Adrenal gland (tissue), 12 donors: ENCODE data around the gene CLDN11. TPM values are rescaled to one million over a fixed set of nuclear protein-coding genes. Genes with fewer than 3 reads are reported as not detected.

Source experiments
- DNase-seq, 7 donors: peaks; one replicate each; pipeline ENCODE4 v3.0.0-alpha.2; 2019 to 2020
- H3K27ac ChIP-seq, 5 donors: fragments of 200-600 bp; sonication (generic) in 4 of 5; 1 replicate in 3 of 5; 2 replicates in 2 of 5; pipeline versions ENCODE4 v1.5.1 to v1.8.0; 2016 to 2020; ENCODE audit warnings: mild to moderate bottlenecking in 1 of 5
- H3K27me3 ChIP-seq: fragments of 200-600 bp; 2 replicates; pipeline ENCODE4 v1.8.0; 2021
- H3K36me3 ChIP-seq, 2 donors: fragments of 200-600 bp; replicated peaks in 1 of 2; 1 replicate in 1 of 2; 2 replicates in 1 of 2; pipeline versions ENCODE4 v1.5.1 to v1.8.0; 2018 to 2022
- H3K4me1 ChIP-seq, 2 donors: fragments of 200-600 bp; replicated peaks in 1 of 2; 1 replicate in 1 of 2; 2 replicates in 1 of 2; pipeline versions ENCODE4 v1.5.1 to v1.8.0; 2018 to 2021
- H3K4me3 ChIP-seq, 4 donors: fragments of 200-600 bp; sonication (generic) in 3 of 4; one replicate each; pipeline ENCODE4 v1.5.1; 2016 to 2018
- H3K9me3 ChIP-seq, 3 donors: fragments of 200-600 bp; sonication (generic) in 1 of 3; replicated peaks in 1 of 3; 1 replicate in 2 of 3; 2 replicates in 1 of 3; pipeline versions ENCODE4 v1.5.1 to v1.8.0; 2016 to 2021
- CTCF ChIP-seq, 6 experiments: fragments of 450-650 bp in 4 of 6; fragments of 200-600 bp in 2 of 6; sonication (generic) in 1 of 6; IDR thresholded peaks; 1 replicate in 5 of 6; 2 replicates in 1 of 6; pipeline versions ENCODE4 v1.5.1 to v1.8.0; 2016 to 2021; ENCODE audit warnings: antibody characterized with exemption in 6 of 6, mild to moderate bottlenecking in 2 of 6, moderate library complexity in 1 of 6
- POLR2A ChIP-seq, 2 donors: fragments of 450-650 bp; IDR thresholded peaks; one replicate each; pipeline ENCODE4 v1.6.1; 2017; ENCODE audit warnings: antibody characterized with exemption in 2 of 2, mild to moderate bottlenecking in 2 of 2, moderate library complexity in 1 of 2
- WGBS, 4 donors: extraction: QIAGEN DNeasy Blood & Tissue Kit in 2 of 4; methylation state at CpG; one replicate each; pipeline versions ENCODE4 v1.1.5 to v1.1.7; 2013 to 2017; 5-methylcytosine and 5-hydroxymethylcytosine counted together
- intact Hi-C, 2 donors: fragments of 100-400 bp; cut with DNase I; formaldehyde crosslinking; loops; one replicate each; pipeline versions ENCODE4 v1.14.1 to v1.15.0; 2022 to 2023
- polyA plus RNA-seq, 3 donors: library from polyadenylated mRNA; stranded (reverse); fragments of 200-250 nt in 2 of 3; fragments of 350-450 nt in 1 of 3; fragmentation: Illumina TruSeq in 1 of 3; extraction: RNeasy Lipid Tissue Mini Kit (QIAGEN cat#74804) in 1 of 3; gene quantifications; one replicate each; pipeline ENCODE4 v1.2.3, GENCODE V29; 2013 to 2014
- total RNA-seq, 9 donors: library from RNA; depleted of rRNA in 4 of 9; stranded (reverse); fragments of >200 nt in 4 of 9; fragments of 120-200 nt in 1 of 9; fragmentation: NEBNext Ultra II Directional in 1 of 9; extraction: Animal tissue kit (Norgen Biotek cat#: 25700) in 1 of 9; gene quantifications; one replicate each; pipeline versions ENCODE4 v1.1.0 to v1.2.4, GENCODE V29; 2013 to 2023
- donor health status: healthy with polysubstance abuse.
- donor health status: Bipolar disorder and iron deficiency.
- donor health status: DM: yes; HTN: yes; CAD: no.
- donor health status: DM: no; HTN: no; CAD: no.
- donor health status: DM: no; HTN: no; CAD: no.
- donor health status: DM: yes; HTN: yes; CAD: no.

CLDN11 gene
- total and polyA plus RNA-seq, 12 donors: 3.8 to 24.3 (median 7.3) TPM

GRCh38 chr3:170431054-170431453 lies 12.4 kb downstream of the CLDN11 start:
- WGBS, 4 donors: 95 to 98% (median 96%) methylated on average over 3 of the region's 3 CpGs
- Histone ChIP-seq H3K4me1 (no peaks in the 10 kb centered on the region), H3K4me3 (no peak overlapping the region), H3K27ac (no peak overlapping the region), H3K27me3 (no peaks in the 10 kb centered on the region), H3K36me3 (peaks cover 0 to 4% of the 10 kb centered on the region in 2 donors), H3K9me3 (no peaks in the 10 kb centered on the region)
- DNase-seq: no peak
- TF ChIP-seq CTCF (IDR thresholded peaks at IDR 0.05): no peak
- no peak for TF ChIP-seq POLR2A (IDR thresholded peaks at IDR 0.05)
- intact Hi-C loops: no loop called here

GRCh38 chr3:170432416-170432815 lies 13.7 kb downstream of the CLDN11 start:
- no peak for DNase-seq
- 89 to 96% (median 94%) methylated on average over 11 to 14 of the region's 14 CpGs for WGBS, 4 donors
- Histone ChIP-seq H3K9me3 (no peaks in the 10 kb centered on the region), H3K4me3 (no peak overlapping the region), H3K27me3 (no peaks in the 10 kb centered on the region), H3K4me1 (no peaks in the 10 kb centered on the region), H3K27ac (no peak overlapping the region), H3K36me3 (peaks cover 0 to 6% of the 10 kb centered on the region in 2 donors)
- TF ChIP-seq POLR2A (IDR thresholded peaks at IDR 0.05) (no peak), CTCF (IDR thresholded peaks at IDR 0.05) (no peak)
- intact Hi-C loops: no loop called here

- Histone ChIP-seq H3K27ac (no peak overlapping the region), H3K27me3 (no peaks in the 10 kb centered on the region), H3K4me1 (no peaks in the 10 kb centered on the region), H3K9me3 (no peaks in the 10 kb centered on the region), H3K4me3 (no peak overlapping the region), H3K36me3 (peaks cover 0 to 6% of the 10 kb centered on the region in 2 donors)
- intact Hi-C loops: no loop called here
- WGBS, 4 donors: 92 to 97% (median 94%) methylated on average over 2 of the region's 2 CpGs
- no peak for TF ChIP-seq POLR2A (IDR thresholded peaks at IDR 0.05)
- no peak for TF ChIP-seq CTCF (IDR thresholded peaks at IDR 0.05)
- DNase-seq: no peak
These were observed 18.0 kb downstream of the CLDN11 start for GRCh38 chr3:170436697-170437096.

- intact Hi-C loops: no loop called here
- no peak for DNase-seq
- no peaks in the 10 kb centered on the region for H3K9me3 ChIP-seq
- 86 to 94% (median 90%) methylated on average over 4 of the region's 4 CpGs for WGBS, 4 donors
- H3K4me1 ChIP-seq: no peaks in the 10 kb centered on the region
- H3K27ac ChIP-seq: no peak overlapping the region
- H3K4me3 ChIP-seq: no peak overlapping the region
- TF ChIP-seq CTCF (IDR thresholded peaks at IDR 0.05) (no peak), POLR2A (IDR thresholded peaks at IDR 0.05) (no peak)
- peaks cover 0 to 6% of the 10 kb centered on the region in 2 donors for H3K36me3 ChIP-seq
- H3K27me3 ChIP-seq: no peaks in the 10 kb centered on the region
These were observed 18.5 kb downstream of the CLDN11 start for GRCh38 chr3:170437176-170437575.
